Lower lobe of right lung (tissue), 2 donors: Measurements from ENCODE around the gene PPIF. TPM values are rescaled to one million over a fixed set of nuclear protein-coding genes. Genes with fewer than 3 reads are reported as not detected.

Experiments
- ATAC-seq, 2 donors: fragments of 200-7000 bp; cut with Tn5 transposase; one replicate each; pipeline ENCODE4 v1.9.1; 2020 to 2022; ENCODE audit warnings: mild to moderate bottlenecking in 2 of 2, moderate library complexity in 2 of 2
- DNase-seq: peaks from one replicate; pipeline ENCODE4 v3.0.0-alpha.2; 2020
- H3K27ac ChIP-seq: fragments of 200-600 bp; one replicate; pipeline ENCODE4 v1.8.0; 2022
- H3K27me3 ChIP-seq: fragments of 200-600 bp; one replicate; pipeline ENCODE4 v1.8.0; 2022; ENCODE audit warnings: low read depth
- H3K36me3 ChIP-seq: fragments of 200-600 bp; one replicate; pipeline ENCODE4 v1.8.0; 2022; ENCODE audit warnings: mild to moderate bottlenecking
- H3K4me1 ChIP-seq: fragments of 200-600 bp; one replicate; pipeline ENCODE4 v1.8.0; 2022
- H3K4me3 ChIP-seq: fragments of 200-600 bp; one replicate; pipeline ENCODE4 v1.8.0; 2022; ENCODE audit warnings: mild to moderate bottlenecking
- H3K9me3 ChIP-seq: fragments of 200-600 bp; one replicate; pipeline ENCODE4 v1.8.0; 2022
- CTCF ChIP-seq: fragments of 200-600 bp; IDR thresholded peaks from one replicate; pipeline ENCODE4 v1.8.0; 2022; ENCODE audit warnings: antibody characterized with exemption, mild to moderate bottlenecking
- intact Hi-C: fragments of 100-400 bp; cut with DNase I; formaldehyde crosslinking; loops from one replicate; pipeline ENCODE4 v1.11.0; 2022
- total RNA-seq: library from RNA; stranded (reverse); fragmentation: NEBNext Ultra II Directional; extraction: Animal tissue kit (Norgen Biotek cat#: 25700); gene quantifications from one replicate; pipeline ENCODE4 v1.2.1, GENCODE V29; 2021
- donor health status: DM: no; HTN: yes; CAD: no; lungs with severe emphysema.

Gene PPIF
- total RNA-seq, 1 donor from 2014 or later = 28.5 TPM

GRCh38 chr10:79320316-79320715 lies 27.0 kb upstream of the PPIF start:
- Histone ChIP-seq H3K27me3 (no peaks in the 10 kb centered on the region), H3K27ac (no peak overlapping the region), H3K36me3 (peaks cover 2% of the 10 kb centered on the region), H3K9me3 (no peaks in the 10 kb centered on the region), H3K4me3 (no peak overlapping the region), H3K4me1 (peaks cover 32% of the 10 kb centered on the region)
- intact Hi-C loops = no loop called here
- ATAC-seq = no peak
- no peak for TF ChIP-seq CTCF
- DNase-seq = no peak

- intact Hi-C loops = no loop called here
- TF ChIP-seq CTCF = no peak
- Histone ChIP-seq H3K36me3 (no peaks in the 10 kb centered on the region), H3K9me3 (no peaks in the 10 kb centered on the region), H3K4me3 (no peak overlapping the region), H3K27ac (no peak overlapping the region), H3K4me1 (peaks cover 32% of the 10 kb centered on the region), H3K27me3 (no peaks in the 10 kb centered on the region)
- ATAC-seq = peak in 1 of 2 donors; percentile 3
- DNase-seq = peak; percentile 39
Observed at GRCh38 chr10:79320820-79321493, 26.3 kb upstream of the PPIF start.

GRCh38 chr10:79321494-79321882 lies 25.8 kb upstream of the PPIF start:
- no peak for TF ChIP-seq CTCF
- ATAC-seq (no peak), DNase-seq (peak; percentile 32)
- H3K9me3 ChIP-seq = no peaks in the 10 kb centered on the region
- H3K27me3 ChIP-seq = no peaks in the 10 kb centered on the region
- H3K36me3 ChIP-seq = no peaks in the 10 kb centered on the region
- peaks cover 30% of the 10 kb centered on the region for H3K4me1 ChIP-seq
- H3K27ac ChIP-seq = no peak overlapping the region
- intact Hi-C loops = no loop called here
- H3K4me3 ChIP-seq = no peak overlapping the region

- Histone ChIP-seq H3K36me3 (no peaks in the 10 kb centered on the region), H3K9me3 (no peaks in the 10 kb centered on the region), H3K4me3 (no peak overlapping the region), H3K27me3 (no peaks in the 10 kb centered on the region), H3K27ac (no peak overlapping the region), H3K4me1 (peaks cover 25% of the 10 kb centered on the region)
- DNase-seq (no peak), ATAC-seq (no peak)
- no peak for TF ChIP-seq CTCF
- intact Hi-C loops = no loop called here
Observed at GRCh38 chr10:79321951-79322350, 25.3 kb upstream of the PPIF start.

GRCh38 chr10:79322616-79323543 lies 24.4 kb upstream of the PPIF start:
- H3K9me3 ChIP-seq = no peaks in the 10 kb centered on the region
- peak overlapping the region; percentile 24 for H3K27ac ChIP-seq
- peaks cover 18% of the 10 kb centered on the region for H3K4me1 ChIP-seq
- no peaks in the 10 kb centered on the region for H3K27me3 ChIP-seq
- ATAC-seq = peak; percentile 63 to 70
- TF ChIP-seq CTCF = no peak
- intact Hi-C loops = no loop called here
- peak; percentile 72 for DNase-seq
- H3K4me3 ChIP-seq = no peak overlapping the region
- H3K36me3 ChIP-seq = no peaks in the 10 kb centered on the region
